ENCODE measurements around the gene OLFML1. TPM values are rescaled to one million over a fixed set of nuclear protein-coding genes. Genes with fewer than 3 reads are reported as not detected.
"Not testable (repeated sequence)": the region's sequence is repeated elsewhere in the genome, so short reads cannot be mapped to it uniquely, and the experiment has no call there.

Gene OLFML1
- total RNA-seq, 4 donors from 2014 or later: 3.4 to 10.2 (median 7.6) TPM

- Histone ChIP-seq H3K4me1 (peaks cover 0 to 42% (median 4%) of the 10 kb centered on the region in 3 donors), H3K36me3 (no peaks in the 10 kb centered on the region), H3K27me3 (no peaks in the 10 kb centered on the region), H3K4me3 (no peak overlapping the region), H3K27ac (no peak overlapping the region), H3K9me3 (no peaks in the 10 kb centered on the region)
- WGBS, 2 donors (ENCODE audit: low coverage in 1 of 2): 100% methylated on average over 1 of the region's 1 CpG
- TF ChIP-seq POLR2AphosphoS5 (IDR thresholded peaks at IDR 0.05) (no peak), CTCF (IDR thresholded peaks at IDR 0.05) (no peak), EP300 (IDR thresholded peaks at IDR 0.05) (no peak), POLR2A (IDR thresholded peaks at IDR 0.05) (no peak)
- no peak for ATAC-seq
Measured at GRCh38 chr11:7515447-7515886, 30.2 kb downstream of the OLFML1 start.

DNA sequence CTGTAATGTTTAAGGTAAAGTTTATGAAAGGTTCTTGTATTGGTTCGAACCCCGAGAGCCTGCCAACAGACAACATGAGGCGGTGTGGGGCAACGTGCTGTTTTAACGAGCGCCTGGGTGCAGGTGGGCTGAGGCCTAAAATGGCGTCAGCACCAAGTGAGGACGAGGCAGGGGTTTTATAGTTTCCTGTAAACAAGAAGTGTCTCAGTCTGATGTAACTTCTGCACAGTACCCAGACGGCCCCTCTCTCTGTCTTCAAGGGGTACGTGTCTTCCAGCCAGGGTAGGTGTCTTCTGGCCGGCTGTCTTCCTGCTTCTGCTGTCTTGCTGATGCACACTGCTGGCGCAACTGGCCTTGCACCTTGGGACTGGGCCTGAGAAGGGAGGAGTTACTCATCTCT lies 31.2 kb downstream of the OLFML1 start:
- Histone ChIP-seq H3K9me3 (no peaks in the 10 kb centered on the region), H3K27ac (no peak overlapping the region), H3K36me3 (no peaks in the 10 kb centered on the region), H3K4me1 (peaks cover 0 to 37% (median 4%) of the 10 kb centered on the region in 3 donors), H3K27me3 (no peaks in the 10 kb centered on the region), H3K4me3 (no peak overlapping the region)
- WGBS, 2 donors (ENCODE audit: low coverage in 1 of 2): 93 to 95% methylated on average over 7 to 10 of the region's 12 CpGs
- no peak for TF ChIP-seq EP300 (IDR thresholded peaks at IDR 0.05)
- no peak for TF ChIP-seq POLR2A (IDR thresholded peaks at IDR 0.05)
- TF ChIP-seq CTCF (IDR thresholded peaks at IDR 0.05): no peak
- TF ChIP-seq POLR2AphosphoS5 (IDR thresholded peaks at IDR 0.05): no peak
- ATAC-seq: no peak

DNA sequence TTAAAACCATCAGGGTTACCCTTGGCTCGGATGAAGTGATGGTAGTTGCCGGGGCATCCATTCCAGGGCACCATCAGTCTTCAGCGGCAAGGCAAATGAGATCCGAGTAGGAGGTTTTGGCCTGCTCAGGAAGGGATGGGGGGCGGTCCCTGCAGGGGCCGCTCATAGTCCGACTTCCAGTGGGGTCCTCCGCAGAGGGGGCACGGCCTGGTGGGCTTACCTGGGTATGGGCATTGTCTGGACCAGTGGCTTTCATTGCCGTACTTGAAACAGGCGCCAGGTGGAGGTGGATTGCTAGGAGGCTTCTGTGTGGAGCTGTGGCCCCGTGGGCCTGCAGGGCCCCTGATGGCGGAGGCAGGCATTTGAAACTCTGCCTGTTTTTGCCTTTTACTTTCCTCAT lies 32.4 kb downstream of the OLFML1 start:
- H3K4me1 ChIP-seq: peaks cover 0 to 29% (median 0%) of the 10 kb centered on the region in 3 donors
- H3K4me3 ChIP-seq, H3K27me3 ChIP-seq, H3K36me3 ChIP-seq, H3K27ac ChIP-seq, ATAC-seq, H3K9me3 ChIP-seq: not testable (repeated sequence)
- 93 to 98% methylated on average over 8 to 11 of the region's 13 CpGs for WGBS, 2 donors (ENCODE audit: low coverage in 1 of 2)

GRCh38 chr11:7518811-7519562 lies 33.7 kb downstream of the OLFML1 start:
- no peak for ATAC-seq
- no peak overlapping the region for H3K4me3 ChIP-seq
- TF ChIP-seq POLR2AphosphoS5 (IDR thresholded peaks at IDR 0.05): no peak
- no peak for TF ChIP-seq POLR2A (IDR thresholded peaks at IDR 0.05)
- no peak for TF ChIP-seq EP300 (IDR thresholded peaks at IDR 0.05)
- no peak for TF ChIP-seq CTCF (IDR thresholded peaks at IDR 0.05)
- WGBS, 2 donors (ENCODE audit: low coverage in 1 of 2): 92 to 93% methylated on average over 21 to 23 of the region's 23 CpGs
- H3K9me3 ChIP-seq: no peaks in the 10 kb centered on the region
- peaks cover 0 to 33% (median 5%) of the 10 kb centered on the region in 3 donors for H3K4me1 ChIP-seq
- no peak overlapping the region for H3K27ac ChIP-seq
- no peaks in the 10 kb centered on the region for H3K27me3 ChIP-seq
- no peaks in the 10 kb centered on the region for H3K36me3 ChIP-seq

- no peaks in the 10 kb centered on the region for H3K27me3 ChIP-seq
- WGBS, 2 donors (ENCODE audit: low coverage in 1 of 2): 50 to 56% methylated on average over 2 to 9 of the region's 18 CpGs
- no peak overlapping the region for H3K4me3 ChIP-seq
- peaks cover 0 to 27% (median 5%) of the 10 kb centered on the region in 3 donors for H3K4me1 ChIP-seq
- no peaks in the 10 kb centered on the region for H3K9me3 ChIP-seq
- H3K27ac ChIP-seq: peak overlapping the region in 2 of 4 donors; percentile 40 to 47
- H3K36me3 ChIP-seq: no peaks in the 10 kb centered on the region
- no peak for ATAC-seq
- TF ChIP-seq POLR2AphosphoS5 (IDR thresholded peaks at IDR 0.05) (no peak), POLR2A (IDR thresholded peaks at IDR 0.05) (no peak), CTCF (IDR thresholded peaks at IDR 0.05) (no peak), EP300 (IDR thresholded peaks at IDR 0.05) (no peak)
Measured at GRCh38 chr11:7520011-7520942, 35.0 kb downstream of the OLFML1 start.
